CD4-positive, alpha-beta T cell treated with Interleukin-2 at 100 ng/mL for 4 hours (primary cell): Measurements from ENCODE around the gene ZBTB46.
"Not testable (repeated sequence)": the region's sequence is repeated elsewhere in the genome, so short reads cannot be mapped to it uniquely, and the experiment has no call there.

Experiments used
- DNase-seq: peaks from one replicate; pipeline ENCODE4 v3.0.0-alpha.2; 2020; ENCODE audit warnings: low spot score

ZBTB46 gene

GRCh38 chr20:63858393-63859165 is 27.5 kb upstream of the ZBTB46 start:
- DNase-seq, result no peak

GRCh38 chr20:63857764-63858392 is 26.8 kb upstream of the ZBTB46 start:
- DNase-seq, result no peak

- no peak for DNase-seq
Observed at GRCh38 chr20:63856098-63856511, 25.0 kb upstream of the ZBTB46 start.

- DNase-seq, result no peak
Observed at GRCh38 chr20:63855363-63856097, 24.5 kb upstream of the ZBTB46 start.

- DNase-seq, result no peak
Observed at GRCh38 chr20:63854766-63855362, 23.8 kb upstream of the ZBTB46 start.

- no peak for DNase-seq
Observed at GRCh38 chr20:63854069-63854765, 23.2 kb upstream of the ZBTB46 start.

- DNase-seq, result not testable (repeated sequence)
Observed at GRCh38 chr20:63853733-63854068, 22.6 kb upstream of the ZBTB46 start.

GRCh38 chr20:63851548-63851943 is 20.5 kb upstream of the ZBTB46 start:
- DNase-seq, result not testable (repeated sequence)

- no peak for DNase-seq
Observed at GRCh38 chr20:63850689-63851547, 19.9 kb upstream of the ZBTB46 start.

GRCh38 chr20:63848003-63848911 is 17.2 kb upstream of the ZBTB46 start:
- DNase-seq, result no peak

- no peak for DNase-seq
Observed at GRCh38 chr20:63847237-63848002, 16.4 kb upstream of the ZBTB46 start.

- DNase-seq, result no peak
Observed at GRCh38 chr20:63846888-63847236, 15.8 kb upstream of the ZBTB46 start.

- DNase-seq, result no peak
Observed at GRCh38 chr20:63846128-63846771, 15.2 kb upstream of the ZBTB46 start.

- DNase-seq, result no peak
Observed at GRCh38 chr20:63844511-63844991, 13.5 kb upstream of the ZBTB46 start.

- DNase-seq, result no peak
Observed at GRCh38 chr20:63843778-63844177, 12.7 kb upstream of the ZBTB46 start.

GRCh38 chr20:63843222-63843621 is 12.2 kb upstream of the ZBTB46 start:
- no peak for DNase-seq

GRCh38 chr20:63842258-63842657 is 11.2 kb upstream of the ZBTB46 start:
- DNase-seq, result no peak

- no peak for DNase-seq
Observed at GRCh38 chr20:63840405-63840828, 9.4 kb upstream of the ZBTB46 start.

GRCh38 chr20:63839620-63840019 is 8.6 kb upstream of the ZBTB46 start:
- no peak for DNase-seq
